ENCODE data around the gene MT1A.
A peak's percentile ranks its signal among the peaks of the same experiment; 100 is the strongest.
"Not testable (repeated sequence)": the region's sequence is repeated elsewhere in the genome, so short reads cannot be mapped to it uniquely, and the experiment has no call there.

Gene MT1A

GRCh38 chr16:56658327-56658875 is 19.9 kb downstream of the MT1A start:
- DNase-seq: peak; percentile 2

GRCh38 chr16:56662357-56663354 is 24.2 kb downstream of the MT1A start:
- DNase-seq: no peak

GRCh38 chr16:56664506-56664905 is 26.0 kb downstream of the MT1A start:
- DNase-seq: no peak

GRCh38 chr16:56665286-56666261 is 27.1 kb downstream of the MT1A start:
- not testable (repeated sequence) for DNase-seq

GRCh38 chr16:56667581-56668571 is 29.4 kb downstream of the MT1A start, which contains the start of gene MT1G:
Gene MT1G (minus strand): TSS chr16:56668065. CDS start chr16:56667993, 72 bp downstream.
- DNase-seq: peak; percentile 3

GRCh38 chr16:56669005-56669839 is 30.8 kb downstream of the MT1A start, which contains the start of gene MT1H:
Gene MT1H (plus strand): TSS chr16:56669814. CDS start chr16:56669885, 71 bp downstream.
- peak; percentile 1 for DNase-seq

- DNase-seq: no peak
These were observed 31.6 kb downstream of the MT1A start for GRCh38 chr16:56669840-56670619.

- DNase-seq: no peak
These were observed 32.1 kb downstream of the MT1A start for GRCh38 chr16:56670620-56670934.

DNA sequence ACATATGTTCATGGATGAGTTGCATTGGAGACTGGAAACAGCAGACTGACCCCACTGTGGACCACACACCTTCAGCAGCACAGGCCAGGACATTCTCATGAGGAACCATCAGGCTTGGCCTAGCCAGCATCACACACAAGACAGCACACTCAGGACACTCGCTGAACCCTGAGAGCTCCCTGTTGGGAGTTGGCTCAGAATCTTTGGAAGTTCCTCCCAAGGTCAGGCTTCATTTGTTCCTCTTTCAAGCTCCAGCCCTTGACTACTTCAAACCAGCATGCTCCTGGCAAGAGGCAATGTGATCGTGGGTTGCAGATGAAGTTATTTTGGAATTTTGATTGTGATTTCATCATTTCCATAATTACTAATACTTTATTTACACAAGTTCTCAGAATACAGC is 33.2 kb downstream of the MT1A start:
- DNase-seq: not testable (repeated sequence)

- DNase-seq: not testable (repeated sequence)
These were observed 33.7 kb downstream of the MT1A start for GRCh38 chr16:56672171-56672570.

GRCh38 chr16:56672761-56673536 is 34.5 kb downstream of the MT1A start:
- no peak for DNase-seq

DNA sequence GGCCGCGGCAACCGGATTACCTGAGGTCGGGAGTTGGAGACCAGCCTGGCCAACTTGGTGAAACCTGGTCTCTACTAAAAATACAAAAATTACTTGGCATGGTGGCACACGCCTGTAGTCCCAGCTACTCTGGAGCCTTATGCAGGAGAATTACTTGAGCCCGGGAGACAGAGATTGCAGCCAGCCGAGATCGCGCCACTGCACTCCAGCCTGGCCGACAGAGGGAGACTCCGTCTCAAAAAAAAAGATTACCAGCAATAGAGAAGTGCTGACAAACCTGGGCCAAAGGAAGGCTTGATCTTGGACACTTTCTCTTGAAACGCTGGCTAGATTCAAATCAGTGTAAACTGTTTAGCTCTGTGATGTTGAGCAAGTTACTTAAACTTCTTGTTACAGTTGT is 35.5 kb downstream of the MT1A start:
- DNase-seq: no peak

DNA sequence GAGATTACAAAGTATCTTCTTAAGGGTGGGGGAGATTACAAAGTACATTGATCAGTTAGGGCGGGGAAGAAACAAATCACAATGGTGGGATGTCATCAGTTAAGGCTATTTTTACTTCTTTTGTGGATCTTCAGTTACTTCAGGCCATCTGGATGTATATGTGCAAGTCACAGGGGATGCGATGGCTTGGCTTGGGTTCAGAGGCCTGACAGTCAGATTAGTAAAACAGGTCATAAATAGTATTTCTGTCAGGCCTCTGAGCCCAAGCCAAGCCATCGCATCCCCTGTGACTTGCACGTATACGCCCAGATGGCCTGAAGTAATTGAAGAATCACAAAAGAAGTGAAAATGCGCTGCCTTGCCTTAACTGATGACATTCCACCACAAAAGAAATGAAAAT is 36.1 kb downstream of the MT1A start:
- not testable (repeated sequence) for DNase-seq

DNA sequence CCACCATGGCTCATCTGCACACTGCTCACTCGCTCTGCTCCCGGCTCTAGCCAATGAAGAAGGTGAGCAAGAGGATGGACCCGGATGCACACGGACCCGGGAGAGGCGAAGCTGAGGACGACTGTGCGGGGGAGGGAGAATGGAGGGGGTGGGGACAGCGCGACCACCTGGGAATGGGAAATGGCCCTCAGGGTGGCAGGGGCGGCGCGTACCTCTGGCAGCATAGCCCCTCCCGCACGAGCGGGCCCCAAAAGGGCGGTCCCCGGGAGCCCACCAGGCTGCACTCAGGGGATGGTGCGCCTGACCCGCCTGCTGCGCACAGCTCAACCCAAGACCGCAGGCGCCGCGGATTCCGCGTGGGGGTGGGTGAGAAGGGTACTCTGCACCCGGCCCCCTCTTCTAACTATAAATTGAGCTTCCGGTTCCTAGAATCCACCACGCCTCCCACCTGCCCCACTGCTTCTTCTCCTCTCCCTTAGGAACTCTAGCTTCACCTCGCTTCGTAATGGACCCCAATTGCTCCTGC is 37.3 kb downstream of the MT1A start:
- peak; percentile 3 for DNase-seq

DNA sequence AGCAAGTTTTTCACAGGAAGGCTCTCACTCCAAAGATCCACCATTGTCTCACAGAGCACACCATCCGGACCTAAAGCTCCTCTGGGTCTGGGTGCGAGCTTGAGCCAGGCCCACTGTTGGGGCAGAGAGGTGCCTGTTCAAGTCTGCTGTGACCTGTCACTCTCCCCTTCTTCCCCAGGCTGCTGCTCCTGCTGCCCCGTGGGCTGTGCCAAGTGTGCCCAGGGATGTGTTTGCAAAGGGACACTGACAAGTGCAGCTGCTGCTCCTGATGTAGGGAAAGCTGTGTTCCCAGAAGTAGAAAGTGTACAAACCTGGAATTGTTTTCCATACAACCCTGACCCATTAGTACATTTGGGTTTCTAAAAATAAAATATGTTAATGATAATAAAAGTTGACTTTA is 39.0 kb downstream of the MT1A start:
- DNase-seq: no peak

DNA sequence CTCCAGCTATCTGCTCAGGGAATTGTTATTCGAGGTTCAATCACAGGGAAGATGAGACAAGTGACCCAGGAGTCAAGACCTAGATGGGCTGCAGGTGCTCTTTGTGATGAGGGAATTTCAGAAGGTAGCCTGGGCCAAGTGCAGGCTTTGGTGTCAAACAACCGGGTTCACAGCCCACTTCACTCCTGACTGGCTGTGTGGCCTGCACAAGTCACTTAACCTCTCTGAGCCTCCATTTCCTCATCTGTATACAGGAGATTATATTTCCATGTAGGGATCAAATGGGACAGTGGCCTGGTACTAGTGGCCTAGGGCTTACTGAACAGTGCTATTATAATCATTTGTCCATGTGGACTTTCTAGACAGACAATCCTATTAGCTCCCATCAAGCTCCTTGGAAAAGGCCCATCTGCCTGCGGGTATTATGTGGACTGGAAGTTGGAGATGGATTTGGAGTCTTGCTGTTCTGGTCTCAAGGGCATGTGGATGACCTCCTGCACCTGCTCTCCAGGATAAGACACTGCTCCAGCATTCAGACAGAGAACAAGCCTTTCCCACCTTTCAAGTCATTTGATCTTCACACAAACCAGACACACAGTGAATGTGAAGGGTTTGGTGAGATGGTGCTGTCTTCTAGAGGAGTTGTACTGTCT is 40.7 kb downstream of the MT1A start:
- DNase-seq: no peak

DNA sequence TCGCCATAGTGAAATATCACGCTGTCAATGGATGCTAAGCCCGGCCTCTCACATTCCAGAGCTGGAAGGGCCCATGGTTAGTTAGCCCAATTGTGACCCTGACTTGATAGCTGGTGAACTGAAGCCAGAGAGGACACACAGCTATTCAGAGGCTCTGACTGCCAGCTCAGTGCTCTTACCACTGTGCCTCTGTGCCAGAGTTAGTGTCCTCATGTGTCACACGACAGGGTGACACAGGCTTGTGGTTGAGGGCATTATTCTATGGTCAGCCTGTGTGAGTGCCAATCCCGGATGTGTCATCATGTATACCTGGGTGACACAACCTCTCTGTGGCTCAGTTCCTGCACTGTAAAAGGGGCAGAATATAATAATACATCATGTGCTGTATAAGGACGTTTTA is 41.4 kb downstream of the MT1A start:
- no peak for DNase-seq

Measured in DMS79 treated with DMSO at 0.1 percent for 48 hours (cell line).